Measurements from ENCODE around the gene C1orf56.
"Not testable (repeated sequence)": the region's sequence is repeated elsewhere in the genome, so short reads cannot be mapped to it uniquely, and the experiment has no call there.

C1orf56 gene

DNA sequence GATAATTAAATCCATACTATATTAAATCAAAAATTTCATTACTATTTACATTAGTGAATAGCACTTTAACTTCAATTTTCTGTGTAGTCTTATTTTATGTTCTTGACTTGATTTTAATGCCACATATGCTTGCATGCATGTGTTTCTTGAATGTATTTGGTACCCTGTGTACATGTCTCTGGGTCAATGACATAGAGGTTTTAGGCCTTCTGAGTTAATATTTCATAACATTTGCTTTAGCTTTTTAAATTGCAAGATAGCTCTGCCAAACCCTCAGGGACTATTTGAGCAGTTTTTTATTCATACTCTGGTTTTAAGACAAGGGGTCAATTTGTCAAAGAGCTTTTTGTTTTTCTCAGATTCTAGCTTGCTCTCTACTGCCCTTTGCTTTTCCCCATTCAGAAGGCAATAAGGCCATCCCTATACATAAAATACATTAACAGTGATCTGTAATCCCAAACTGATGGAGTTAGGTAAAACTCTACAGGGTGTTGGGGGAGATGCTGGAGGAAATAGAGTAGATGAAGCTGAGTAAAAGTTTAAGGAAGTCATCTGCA is 17.6 kb downstream of the C1orf56 start:
- no peak for DNase-seq

DNA sequence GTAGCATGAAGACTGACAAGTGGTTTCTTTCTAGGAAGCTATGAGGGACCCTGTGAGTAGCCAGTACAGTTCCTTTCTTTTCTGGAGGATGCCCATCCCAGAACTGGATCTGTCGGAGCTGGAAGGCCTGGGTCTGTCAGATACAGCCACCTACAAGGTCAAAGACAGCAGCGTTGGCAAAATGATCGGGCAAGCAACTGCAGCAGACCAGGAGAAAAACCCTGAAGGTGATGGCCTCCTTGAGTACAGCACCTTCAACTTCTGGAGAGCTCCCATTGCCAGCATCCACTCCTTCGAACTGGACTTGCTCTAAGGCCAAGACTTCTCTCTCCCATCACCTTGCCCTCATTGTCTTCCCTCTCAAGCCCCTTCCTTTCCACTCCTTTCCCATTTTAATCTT is 19.6 kb downstream of the C1orf56 start:
- no peak for DNase-seq

GRCh38 chr1:151069103-151069486 is 21.5 kb downstream of the C1orf56 start:
- DNase-seq: no peak

DNA sequence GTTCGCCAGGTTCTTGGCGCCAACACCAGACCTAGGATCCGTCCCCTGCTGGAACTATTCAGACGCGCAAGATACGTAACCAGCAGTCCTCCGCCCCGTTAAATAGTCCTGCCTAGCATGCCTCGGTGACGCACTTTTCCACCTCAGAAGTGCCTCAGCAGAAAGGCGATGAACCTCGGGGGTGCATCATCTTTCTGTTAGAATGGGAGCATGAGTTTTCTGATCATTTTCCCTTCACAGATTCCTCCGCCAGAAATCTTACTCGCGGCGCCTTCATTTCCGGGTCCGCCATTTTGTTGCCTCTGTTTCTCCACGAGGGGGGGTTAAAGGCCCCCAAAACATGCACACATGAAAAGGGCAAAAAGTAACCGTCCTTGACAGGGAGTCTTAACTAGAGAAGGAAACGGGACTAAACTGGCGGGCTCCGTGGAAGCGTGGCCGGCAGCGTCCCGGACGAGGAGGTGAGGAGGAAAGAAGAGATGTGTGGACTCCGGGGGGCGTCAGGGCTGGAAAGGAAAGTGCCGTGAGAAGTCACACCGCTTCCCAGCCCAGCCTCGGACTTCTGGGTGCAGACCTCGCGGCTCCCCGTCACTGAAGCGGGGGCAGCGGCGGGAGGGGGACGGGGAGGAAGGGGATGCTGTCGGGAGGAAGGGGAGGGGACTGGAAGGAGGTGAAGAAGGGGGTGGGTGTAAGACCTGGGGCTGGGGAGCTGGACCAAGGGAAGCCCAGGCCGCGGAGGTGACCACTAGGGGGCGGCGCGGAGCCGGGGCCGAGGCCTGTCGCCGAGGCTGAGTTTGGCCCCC is 23.1 kb downstream of the C1orf56 start, which contains the start of gene GABPB2:
TSS of gene GABPB2 (plus strand) at position 288 of the 803 bp plus-strand sequence. CDS start 17,429 bp downstream, outside the sequence.
- DNase-seq: peak; percentile 72

DNA sequence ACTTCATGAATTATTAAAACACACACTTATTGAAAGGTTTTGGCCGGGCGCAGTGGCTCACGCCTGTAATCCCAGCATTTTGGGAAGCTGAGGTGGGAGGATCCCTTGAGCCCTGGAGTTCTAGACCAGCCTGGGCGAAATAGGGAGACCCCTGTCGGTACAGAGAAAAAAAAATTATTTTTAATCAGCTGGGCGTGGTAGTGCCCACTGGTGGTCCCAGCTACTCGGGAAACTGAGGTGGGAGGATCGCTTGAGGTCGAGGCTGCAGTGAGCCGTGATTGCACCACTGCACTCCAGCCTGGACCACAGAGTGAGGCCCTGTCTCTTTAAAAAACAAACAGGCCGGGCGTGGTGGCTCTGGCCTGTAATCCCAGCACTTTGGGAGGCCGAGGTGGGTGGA is 24.7 kb downstream of the C1orf56 start:
- DNase-seq: no peak

DNA sequence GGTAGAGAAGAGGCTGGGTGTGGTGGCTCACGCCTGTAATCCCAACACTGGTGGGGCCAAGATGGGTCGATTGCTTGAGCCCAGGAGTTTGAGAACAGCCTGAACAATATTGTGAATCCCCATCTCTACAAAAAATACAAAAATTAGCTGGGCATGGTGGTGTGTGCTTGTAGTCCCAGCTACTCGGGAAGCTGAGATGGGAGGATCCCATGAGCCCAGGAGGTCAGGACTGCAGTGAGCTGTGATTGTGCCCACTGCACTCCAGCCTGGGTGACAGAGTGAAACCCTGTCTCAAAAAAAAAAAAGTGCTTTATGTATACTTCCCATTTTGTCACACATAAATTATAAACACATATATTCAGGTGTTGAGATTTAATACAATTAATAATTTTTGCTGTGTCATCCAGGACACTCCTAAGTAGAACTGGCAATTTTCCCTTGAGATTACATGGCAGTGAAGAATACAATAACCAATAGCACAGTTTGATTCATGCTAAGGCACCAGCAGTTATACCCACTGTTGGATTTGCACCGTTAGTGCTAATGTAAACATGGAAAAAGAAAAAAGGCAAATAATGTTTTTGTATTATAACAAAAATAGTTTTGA is 38.5 kb downstream of the C1orf56 start:
- no peak for DNase-seq

DNA sequence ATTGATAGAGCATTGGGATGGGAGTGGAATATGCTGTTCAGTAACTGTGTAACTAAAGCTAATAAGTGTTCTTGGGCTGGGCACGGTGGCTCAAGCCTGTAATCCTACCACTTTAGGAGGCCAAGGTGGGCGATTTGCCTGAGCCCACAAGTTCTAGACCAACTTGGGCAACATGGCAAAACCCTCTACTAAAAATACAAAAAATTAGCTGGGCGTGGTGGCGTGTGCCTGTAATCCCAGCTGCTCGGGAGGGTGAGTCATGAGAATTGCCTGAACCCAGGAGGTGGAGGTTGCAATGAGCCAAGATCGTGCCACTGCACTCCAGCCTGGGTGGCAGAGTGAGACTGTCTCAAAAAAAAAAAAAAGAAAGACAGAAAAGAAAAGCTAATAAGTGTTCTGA is 49.9 kb downstream of the C1orf56 start:
- DNase-seq: not testable (repeated sequence)

DNA sequence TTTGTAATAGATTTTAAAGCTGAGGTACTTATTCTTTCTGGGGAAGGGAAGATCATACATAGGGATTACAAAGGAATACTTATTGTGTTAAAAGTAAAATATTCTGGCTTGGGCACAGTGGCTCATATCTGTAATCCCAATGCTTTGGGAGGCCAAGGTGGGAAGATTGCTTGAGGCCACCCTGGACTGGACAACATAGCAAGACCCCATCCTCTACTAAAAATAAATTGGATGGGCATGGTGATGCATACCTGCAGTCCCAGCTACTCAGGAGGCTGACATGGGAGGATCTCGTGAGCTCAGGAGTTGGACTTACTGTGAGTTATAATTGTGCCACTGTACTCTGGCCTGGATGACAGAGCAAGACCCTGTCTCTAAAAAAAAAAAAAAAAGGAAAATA is 50.6 kb downstream of the C1orf56 start:
- no peak for DNase-seq
